HG03025 (cell line): ENCODE data around the gene CA9.

Source experiments
- ATAC-seq: cut with Tn5 transposase; IDR thresholded peaks from one replicate; pipeline ENCODE4 v1.9.1; 2021; ENCODE audit warnings: mild to moderate bottlenecking, moderate library complexity; ENCODE audit not compliant: unreplicated experiment, low FRiP score

CA9 gene

DNA sequence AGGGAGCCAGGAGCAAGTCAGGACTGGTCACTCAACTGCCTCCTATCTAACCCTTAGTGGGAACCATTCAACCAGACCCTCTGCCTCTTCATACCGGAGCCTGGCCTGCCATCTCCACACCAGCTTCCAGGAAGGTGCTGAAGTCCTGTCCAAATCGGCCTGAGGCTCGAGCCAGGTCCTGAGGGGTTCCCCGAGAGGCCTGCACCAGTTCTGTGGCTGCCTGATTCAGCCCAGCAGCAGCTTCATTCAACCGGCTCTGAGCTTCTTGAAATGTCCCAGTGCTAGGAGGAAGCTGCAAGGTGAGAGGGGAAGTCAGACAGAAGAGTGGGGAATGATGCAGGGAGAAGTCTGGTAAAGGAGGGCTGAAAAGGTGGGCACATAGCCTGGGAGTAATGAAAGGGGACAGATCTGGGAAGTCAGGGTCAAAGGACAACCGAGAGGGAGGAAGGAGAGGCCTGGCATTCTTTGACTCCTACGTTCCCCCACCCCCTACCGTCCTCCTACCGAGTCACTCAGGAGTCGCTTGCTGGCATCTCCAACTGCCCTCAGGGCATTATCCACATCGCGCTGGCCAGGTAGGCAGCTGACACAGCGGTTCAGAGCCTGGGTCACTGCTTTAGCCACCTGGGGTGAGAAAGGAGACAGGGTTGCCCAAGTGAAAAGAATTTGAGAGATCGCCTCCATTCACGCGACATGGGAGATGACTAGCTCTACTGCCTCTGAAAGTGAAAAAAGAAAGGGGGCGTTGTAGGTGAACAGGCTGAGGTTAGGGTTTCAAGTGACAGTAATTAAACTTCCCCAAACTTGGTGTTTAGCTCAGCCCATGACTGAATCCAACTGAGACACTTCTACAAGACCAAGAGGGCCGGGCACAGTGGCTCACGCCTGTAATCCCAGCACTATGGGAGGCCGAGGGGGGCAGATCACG is 38.0 kb downstream of the CA9 start:
- ATAC-seq = no peak

GRCh38 chr9:35712762-35713400 is 39.2 kb downstream of the CA9 start:
- no peak for ATAC-seq

- ATAC-seq = no peak
Observed at GRCh38 chr9:35713578-35713977, 39.9 kb downstream of the CA9 start.

DNA sequence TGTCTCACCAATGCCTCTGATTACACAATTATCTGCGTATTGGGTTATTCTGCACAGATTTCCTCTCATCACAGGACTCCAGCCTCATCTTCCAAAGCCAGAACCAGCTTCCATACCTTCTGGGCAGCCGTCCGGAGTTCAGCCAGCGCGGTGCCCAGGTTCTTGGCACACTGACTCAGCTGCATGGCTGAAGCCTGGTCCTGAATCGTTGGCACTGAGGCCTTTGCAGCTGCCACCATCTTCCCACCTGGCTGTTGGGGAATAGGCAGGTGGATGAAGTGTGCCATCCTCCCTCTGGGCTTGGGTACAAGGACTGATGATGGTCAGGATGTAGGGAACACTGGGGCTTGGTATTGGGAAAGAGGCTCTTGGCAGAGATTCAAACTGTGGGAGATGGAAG is 40.4 kb downstream of the CA9 start:
- ATAC-seq = no peak

GRCh38 chr9:35714579-35715252 is 41.0 kb downstream of the CA9 start:
- no peak for ATAC-seq

DNA sequence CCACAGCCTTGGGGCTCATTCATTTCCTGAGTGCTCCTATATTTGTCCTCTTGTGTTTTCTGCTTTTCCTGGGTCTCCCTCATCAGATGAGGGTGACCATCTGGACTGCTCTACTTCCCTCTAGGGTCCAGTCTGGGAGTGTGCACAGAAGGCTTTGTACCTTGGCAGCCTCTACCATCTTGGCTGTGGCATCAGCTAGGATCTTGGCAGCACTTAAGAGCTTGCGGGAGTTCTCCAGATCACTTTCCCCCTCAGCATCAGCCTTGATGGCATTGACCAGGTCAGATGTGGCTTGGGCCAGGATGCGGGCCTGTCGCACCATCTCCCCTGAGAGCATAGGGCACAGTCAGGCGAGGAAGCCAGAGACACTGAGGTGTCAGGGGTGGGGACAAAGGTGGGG is 42.5 kb downstream of the CA9 start:
- ATAC-seq = no peak

- no peak for ATAC-seq
Observed at GRCh38 chr9:35717132-35717870, 43.6 kb downstream of the CA9 start.

GRCh38 chr9:35718721-35719511 is 45.2 kb downstream of the CA9 start:
- no peak for ATAC-seq

DNA sequence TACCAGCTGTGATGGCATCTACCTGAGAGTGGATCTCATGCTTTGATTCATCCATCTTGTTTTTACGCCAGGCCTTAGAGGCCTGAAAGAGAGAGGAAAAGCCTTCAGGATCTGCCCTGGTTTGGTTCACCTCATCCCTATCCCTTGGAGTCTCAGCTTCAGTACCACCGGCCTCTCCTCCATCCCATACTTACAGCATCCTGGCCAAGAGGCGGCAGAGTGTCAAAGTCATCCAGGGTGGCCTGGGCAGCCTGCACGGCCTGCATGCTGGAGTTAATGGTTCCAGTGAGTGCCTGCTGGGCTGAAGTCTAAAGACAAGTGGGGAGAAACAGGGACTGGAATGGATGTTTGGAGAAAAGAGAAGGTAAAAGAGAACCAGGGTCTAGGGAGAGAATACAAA is 45.8 kb downstream of the CA9 start:
- ATAC-seq = no peak

GRCh38 chr9:35723426-35723825 is 49.7 kb downstream of the CA9 start:
- ATAC-seq = no peak

DNA sequence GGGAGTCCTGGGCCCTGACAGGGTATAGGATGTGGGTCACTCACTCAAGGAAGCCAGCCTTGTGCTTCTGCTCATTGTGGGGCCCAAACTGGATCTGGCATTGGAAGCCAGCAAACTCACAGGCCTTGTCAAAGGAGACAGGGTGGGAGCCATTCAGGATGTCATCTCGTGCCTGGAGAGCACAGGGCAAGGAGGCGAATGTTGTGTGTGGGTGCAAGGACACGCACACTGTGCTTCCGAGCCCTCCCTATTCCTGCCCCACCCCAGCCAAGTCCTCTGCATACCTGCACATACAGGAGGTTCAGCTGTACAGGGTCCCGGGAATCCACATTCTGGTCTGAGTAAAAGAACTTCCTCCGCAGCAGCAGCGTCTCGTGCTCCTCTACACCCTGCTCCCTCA is 50.2 kb downstream of the CA9 start:
- no peak for ATAC-seq

DNA sequence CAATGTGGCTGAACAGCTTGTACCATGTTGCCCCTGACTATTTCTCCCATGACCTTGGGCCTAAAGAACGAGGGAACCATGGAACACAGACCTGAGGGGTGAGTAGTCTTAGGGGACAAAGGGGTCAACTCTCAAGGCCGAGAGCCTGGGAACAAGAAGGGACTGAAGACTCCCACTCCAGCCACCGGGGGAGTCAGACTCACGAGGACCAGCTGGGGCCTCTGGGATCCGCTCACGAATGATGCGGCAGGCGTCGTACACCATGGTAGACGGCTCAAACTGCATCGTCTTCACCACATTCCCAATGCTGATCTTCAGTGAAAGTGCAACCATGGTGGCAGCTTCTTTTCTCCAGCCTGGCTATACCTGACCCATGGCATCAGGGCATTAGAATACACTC is 51.6 kb downstream of the CA9 start:
- ATAC-seq = no peak

GRCh38 chr9:35726931-35727330 is 53.2 kb downstream of the CA9 start:
- no peak for ATAC-seq

- ATAC-seq = no peak
Observed at GRCh38 chr9:35727676-35728040, 53.9 kb downstream of the CA9 start.

DNA sequence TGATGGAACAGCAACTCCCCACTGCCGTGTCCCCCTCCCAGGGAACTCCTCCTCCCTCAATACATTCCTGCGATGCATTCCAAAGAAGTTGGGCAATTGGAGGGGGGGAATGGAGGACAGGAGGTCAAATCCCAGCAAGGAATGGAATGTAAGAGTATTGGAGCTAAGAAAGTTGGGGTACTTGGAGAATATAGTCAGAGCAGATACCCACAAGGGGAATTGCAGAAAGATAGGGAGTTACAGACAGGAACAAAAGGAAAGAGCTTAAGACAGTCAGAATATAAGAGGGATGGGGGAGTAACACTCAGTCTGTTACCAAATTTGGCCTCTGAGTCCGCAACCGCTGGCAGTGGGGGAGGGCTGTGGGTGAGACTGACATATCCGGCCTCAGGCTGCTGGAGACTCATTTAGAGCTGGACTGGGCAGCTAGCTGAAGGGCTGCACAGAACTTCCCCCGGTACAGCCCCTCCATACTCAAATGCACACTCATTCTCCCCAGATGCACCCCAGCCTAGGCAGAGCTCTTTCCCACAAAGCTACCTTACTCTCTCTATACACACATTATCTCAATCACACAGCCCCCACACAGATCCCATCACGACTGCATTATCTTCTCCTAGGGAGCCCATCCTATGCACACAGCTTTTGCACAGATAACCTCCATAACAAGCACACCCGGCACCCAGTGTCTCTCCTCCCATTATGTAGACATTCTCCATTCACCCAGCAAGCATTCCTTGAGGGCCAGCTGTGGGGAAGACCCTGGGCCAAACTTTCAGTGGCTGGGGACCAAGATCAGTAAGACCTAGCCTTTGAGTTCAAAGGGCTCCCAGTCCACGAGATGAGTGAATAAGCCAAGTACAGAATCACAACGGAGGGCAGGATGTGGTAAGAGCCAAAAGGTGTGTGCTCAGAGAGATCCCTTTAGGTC is 54.6 kb downstream of the CA9 start:
- no peak for ATAC-seq

GRCh38 chr9:35729101-35729500 is 55.4 kb downstream of the CA9 start:
- no peak for ATAC-seq

DNA sequence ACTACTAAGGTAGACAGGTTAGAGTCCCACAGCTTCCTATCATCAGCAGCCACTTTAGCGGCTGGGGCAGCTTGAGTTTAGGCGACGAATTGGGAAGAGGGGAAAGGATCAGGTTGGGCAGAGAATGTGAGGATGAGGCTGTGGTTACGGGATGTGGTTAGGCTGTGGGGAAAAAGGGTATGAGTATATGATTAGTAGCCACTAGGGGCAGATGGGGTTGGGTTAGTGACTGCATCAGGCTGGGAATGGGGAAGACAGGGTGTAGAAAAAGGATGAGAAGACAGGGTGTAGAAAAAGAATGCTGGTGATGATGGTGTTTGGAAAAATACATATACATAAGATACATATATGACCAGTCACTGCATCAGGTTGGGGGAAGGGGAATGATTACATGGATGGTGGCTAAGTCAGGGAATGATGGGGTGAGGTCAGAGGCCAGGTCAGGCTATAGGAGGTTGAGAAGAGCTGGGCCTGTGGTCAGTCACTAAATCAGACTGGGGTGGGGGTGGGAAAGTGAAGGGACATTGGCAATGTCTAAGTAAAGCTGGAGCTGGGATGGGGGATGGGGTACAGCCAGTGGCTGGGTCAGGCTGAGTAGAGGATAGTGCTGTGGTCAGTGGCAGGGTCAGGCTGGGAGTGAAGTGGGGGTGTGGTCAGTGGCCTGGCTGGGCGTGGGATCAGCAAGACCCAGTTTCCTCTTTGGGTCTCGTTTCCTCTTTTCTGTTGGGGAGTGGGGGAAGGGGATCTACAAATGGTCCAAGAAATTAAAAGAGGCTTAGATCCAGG is 56.2 kb downstream of the CA9 start:
- ATAC-seq = no peak

GRCh38 chr9:35730486-35730854 is 56.7 kb downstream of the CA9 start:
- ATAC-seq = no peak
